Upper lobe of right lung (tissue), 1 donor: ENCODE results near the gene BMPR2. TPM values are rescaled to one million over a fixed set of nuclear protein-coding genes. Genes with fewer than 3 reads are reported as not detected.
A peak's percentile ranks its signal among the peaks of the same experiment; 100 is the strongest.
"Not testable (repeated sequence)": the region's sequence is repeated elsewhere in the genome, so short reads cannot be mapped to it uniquely, and the experiment has no call there.

ENCODE experiments used
- ATAC-seq: fragments of 200-7000 bp; cut with Tn5 transposase; one replicate; pipeline ENCODE4 v1.9.1; 2020; ENCODE audit warnings: mild to moderate bottlenecking, moderate library complexity
- DNase-seq: peaks from one replicate; pipeline ENCODE4 v3.0.0-alpha.2; 2020
- H3K27ac ChIP-seq: fragments of 200-600 bp; one replicate; pipeline ENCODE4 v1.8.0; 2022
- H3K27me3 ChIP-seq: fragments of 200-600 bp; one replicate; pipeline ENCODE4 v1.8.0; 2022; ENCODE audit warnings: mild to moderate bottlenecking
- H3K36me3 ChIP-seq: fragments of 200-600 bp; one replicate; pipeline ENCODE4 v1.8.0; 2022
- H3K4me1 ChIP-seq: fragments of 200-600 bp; one replicate; pipeline ENCODE4 v1.8.0; 2022
- H3K4me3 ChIP-seq: fragments of 200-600 bp; one replicate; pipeline ENCODE4 v1.8.0; 2022; ENCODE audit warnings: mild to moderate bottlenecking
- H3K9me3 ChIP-seq: fragments of 200-600 bp; one replicate; pipeline ENCODE4 v1.8.0; 2022
- intact Hi-C: fragments of 100-400 bp; cut with DNase I; formaldehyde crosslinking; loops from one replicate; pipeline ENCODE4 v1.11.0; 2022
- total RNA-seq: library from RNA; stranded (reverse); fragmentation: NEBNext Ultra II Directional; extraction: Animal tissue kit (Norgen Biotek cat#: 25700); gene quantifications from one replicate; pipeline ENCODE4 v1.2.1, GENCODE V29; 2021
- TF ChIP-seq, protein P1 (sequence below): fragments of 200-600 bp; IDR thresholded peaks from one replicate; pipeline ENCODE4 v1.8.0; 2022; ENCODE audit warnings: antibody characterized with exemption
- donor health status: DM: no; HTN: yes; CAD: no; lungs with severe emphysema.

Gene BMPR2
- total RNA-seq, 1 donor from 2014 or later = 139 TPM

DNA sequence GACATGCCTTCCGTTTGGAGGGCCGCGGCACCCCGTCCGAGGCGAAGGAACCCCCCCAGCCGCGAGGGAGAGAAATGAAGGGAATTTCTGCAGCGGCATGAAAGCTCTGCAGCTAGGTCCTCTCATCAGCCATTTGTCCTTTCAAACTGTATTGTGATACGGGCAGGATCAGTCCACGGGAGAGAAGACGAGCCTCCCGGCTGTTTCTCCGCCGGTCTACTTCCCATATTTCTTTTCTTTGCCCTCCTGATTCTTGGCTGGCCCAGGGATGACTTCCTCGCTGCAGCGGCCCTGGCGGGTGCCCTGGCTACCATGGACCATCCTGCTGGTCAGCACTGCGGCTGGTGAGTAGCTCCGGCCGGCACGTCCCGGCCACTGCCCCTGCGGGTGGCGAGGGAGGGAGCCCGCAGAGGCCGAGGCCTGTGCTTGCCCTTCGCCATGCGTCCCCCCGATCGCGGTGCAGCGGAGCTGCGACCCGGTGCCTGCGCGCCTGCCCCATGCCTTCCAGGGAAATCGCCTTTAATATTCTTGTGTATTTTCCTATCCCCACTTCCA is 1.2 kb downstream of the BMPR2 start:
- ATAC-seq = peak; percentile 43

GRCh38 chr2:202378001-202378400 is 1.9 kb downstream of the BMPR2 start:
- TF ChIP-seq, protein P1, sequence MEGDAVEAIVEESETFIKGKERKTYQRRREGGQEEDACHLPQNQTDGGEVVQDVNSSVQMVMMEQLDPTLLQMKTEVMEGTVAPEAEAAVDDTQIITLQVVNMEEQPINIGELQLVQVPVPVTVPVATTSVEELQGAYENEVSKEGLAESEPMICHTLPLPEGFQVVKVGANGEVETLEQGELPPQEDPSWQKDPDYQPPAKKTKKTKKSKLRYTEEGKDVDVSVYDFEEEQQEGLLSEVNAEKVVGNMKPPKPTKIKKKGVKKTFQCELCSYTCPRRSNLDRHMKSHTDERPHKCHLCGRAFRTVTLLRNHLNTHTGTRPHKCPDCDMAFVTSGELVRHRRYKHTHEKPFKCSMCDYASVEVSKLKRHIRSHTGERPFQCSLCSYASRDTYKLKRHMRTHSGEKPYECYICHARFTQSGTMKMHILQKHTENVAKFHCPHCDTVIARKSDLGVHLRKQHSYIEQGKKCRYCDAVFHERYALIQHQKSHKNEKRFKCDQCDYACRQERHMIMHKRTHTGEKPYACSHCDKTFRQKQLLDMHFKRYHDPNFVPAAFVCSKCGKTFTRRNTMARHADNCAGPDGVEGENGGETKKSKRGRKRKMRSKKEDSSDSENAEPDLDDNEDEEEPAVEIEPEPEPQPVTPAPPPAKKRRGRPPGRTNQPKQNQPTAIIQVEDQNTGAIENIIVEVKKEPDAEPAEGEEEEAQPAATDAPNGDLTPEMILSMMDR = no peak

More for the DNA sequence above, 1.2 kb downstream of the BMPR2 start:
- no peaks in the 10 kb centered on the region for H3K27me3 ChIP-seq
- DNase-seq = peak; percentile 80
- peak overlapping the region; percentile 86 for H3K4me3 ChIP-seq
- peak overlapping the region; percentile 95 for H3K27ac ChIP-seq
- no peaks in the 10 kb centered on the region for H3K9me3 ChIP-seq
- intact Hi-C loops = no loop called here
- H3K36me3 ChIP-seq = no peaks in the 10 kb centered on the region
- TF ChIP-seq, protein P1 = no peak
- peaks cover 19% of the 10 kb centered on the region for H3K4me1 ChIP-seq

GRCh38 chr2:202378662-202379358 is 2.7 kb downstream of the BMPR2 start:
- DNase-seq (no peak), ATAC-seq (no peak)
- Histone ChIP-seq H3K9me3 (no peaks in the 10 kb centered on the region), H3K27me3 (no peaks in the 10 kb centered on the region), H3K4me1 (peaks cover 31% of the 10 kb centered on the region), H3K36me3 (no peaks in the 10 kb centered on the region), H3K27ac (peak overlapping the region; percentile 95), H3K4me3 (peak overlapping the region; percentile 86)
- intact Hi-C loops = no loop called here
- TF ChIP-seq, protein P1 = no peak

More at GRCh38 chr2:202378001-202378400, 1.9 kb downstream of the BMPR2 start:
- Histone ChIP-seq H3K36me3 (no peaks in the 10 kb centered on the region), H3K4me3 (peak overlapping the region; percentile 86), H3K27ac (peak overlapping the region; percentile 95), H3K9me3 (no peaks in the 10 kb centered on the region), H3K4me1 (peaks cover 26% of the 10 kb centered on the region), H3K27me3 (no peaks in the 10 kb centered on the region)
- intact Hi-C loops = no loop called here
- no peak for ATAC-seq
- DNase-seq = no peak

GRCh38 chr2:202382684-202383083 is 6.6 kb downstream of the BMPR2 start:
- Histone ChIP-seq H3K27me3 (no peaks in the 10 kb centered on the region), H3K4me3 (no peak overlapping the region), H3K27ac (no peak overlapping the region), H3K9me3 (no peaks in the 10 kb centered on the region), H3K4me1 (peaks cover 46% of the 10 kb centered on the region), H3K36me3 (no peaks in the 10 kb centered on the region)
- ATAC-seq (no peak), DNase-seq (no peak)
- TF ChIP-seq, protein P1 = no peak
- intact Hi-C loops = no loop called here

GRCh38 chr2:202386495-202386894 is 10.4 kb downstream of the BMPR2 start:
- H3K27me3 ChIP-seq, H3K4me3 ChIP-seq, ATAC-seq, H3K27ac ChIP-seq, H3K9me3 ChIP-seq, H3K36me3 ChIP-seq, DNase-seq, intact Hi-C loops: not testable (repeated sequence)
- peaks cover 41% of the 10 kb centered on the region for H3K4me1 ChIP-seq

DNA sequence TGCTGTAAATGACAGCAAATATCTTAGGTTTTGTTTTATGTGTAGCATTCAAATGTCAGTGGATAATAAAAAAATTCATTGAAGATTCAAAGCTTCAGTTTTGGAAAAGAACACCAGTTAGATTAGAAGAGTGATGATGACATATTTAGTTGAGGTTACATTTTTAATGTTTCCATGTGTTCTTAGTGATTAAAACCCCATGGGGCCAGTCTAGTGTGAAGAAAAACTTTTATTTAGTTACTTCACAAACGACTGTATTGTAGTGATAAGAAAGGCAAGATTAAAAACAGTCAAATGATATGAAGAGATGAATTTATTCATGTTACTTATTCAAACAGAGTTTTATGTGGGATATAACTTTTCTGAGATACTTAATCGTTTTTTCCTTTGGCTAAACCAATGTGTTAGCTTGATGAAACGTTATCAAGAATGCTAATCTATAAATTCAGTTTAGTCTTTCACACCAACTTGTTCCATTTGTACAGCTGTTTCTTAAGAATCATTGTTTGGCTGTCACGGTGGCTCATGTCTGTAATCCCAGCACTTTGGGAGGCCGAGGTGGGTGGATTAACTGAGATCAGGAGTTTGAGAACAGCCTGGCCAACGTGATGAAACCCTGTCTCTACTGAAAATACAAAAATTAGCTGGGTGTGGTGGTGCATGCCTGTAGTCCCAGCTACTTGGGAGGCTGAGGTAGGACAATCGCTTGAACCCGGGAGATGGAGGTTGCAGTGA is 11.6 kb downstream of the BMPR2 start:
- DNase-seq = no peak
- intact Hi-C loops = no loop called here

More for the DNA sequence above, 11.6 kb downstream of the BMPR2 start:
- Histone ChIP-seq H3K36me3 (peaks cover 5% of the 10 kb centered on the region), H3K4me1 (peaks cover 30% of the 10 kb centered on the region), H3K4me3 (no peak overlapping the region), H3K9me3 (no peaks in the 10 kb centered on the region), H3K27ac (no peak overlapping the region), H3K27me3 (no peaks in the 10 kb centered on the region)
- TF ChIP-seq, protein P1 = no peak
- no peak for ATAC-seq
